ENCODE results near the gene RHNO1.

The RHNO1 gene

GRCh38 chr12:2877047-2877952, at the start of gene RHNO1, which contains the start of gene FOXM1:
TSS of gene RHNO1 (plus strand) at chr12:2877223. CDS start at chr12:2885367, 8,144 bp downstream.
TSS of gene FOXM1 (minus strand) at chr12:2877174. CDS start at chr12:2874478, 2,696 bp downstream.
- peak; percentile 87 for DNase-seq

GRCh38 chr12:2829275-2829674, 47.7 kb upstream of the RHNO1 start:
- DNase-seq, result no peak

GRCh38 chr12:2832550-2833127, 44.4 kb upstream of the RHNO1 start:
- DNase-seq, result no peak

GRCh38 chr12:2833327-2833726, 43.7 kb upstream of the RHNO1 start:
- no peak for DNase-seq

GRCh38 chr12:2833810-2834209, 43.2 kb upstream of the RHNO1 start:
- DNase-seq, result no peak

GRCh38 chr12:2834581-2835491, 42.2 kb upstream of the RHNO1 start, which contains the start of gene NRIP2:
TSS of gene NRIP2 (minus strand) at chr12:2835035. CDS start at chr12:2834983, 52 bp downstream.
- no peak for DNase-seq

- no peak for DNase-seq
Observed at GRCh38 chr12:2835691-2836403, 41.2 kb upstream of the RHNO1 start.

GRCh38 chr12:2836574-2836973, 40.4 kb upstream of the RHNO1 start:
- DNase-seq, result no peak

- peak; percentile 90 for DNase-seq
Observed at GRCh38 chr12:2841056-2841650, 35.9 kb upstream of the RHNO1 start.

- DNase-seq, result no peak
Observed at GRCh38 chr12:2842948-2843347, 34.1 kb upstream of the RHNO1 start.

GRCh38 chr12:2844786-2845185, 32.2 kb upstream of the RHNO1 start:
- DNase-seq, result no peak

GRCh38 chr12:2845280-2845679, 31.7 kb upstream of the RHNO1 start:
- DNase-seq, result no peak

GRCh38 chr12:2851931-2852330, 25.1 kb upstream of the RHNO1 start:
- no peak for DNase-seq

GRCh38 chr12:2853626-2854025, 23.4 kb upstream of the RHNO1 start:
- peak; percentile 68 for DNase-seq

- DNase-seq, result no peak
Observed at GRCh38 chr12:2854669-2855453, 22.2 kb upstream of the RHNO1 start.

GRCh38 chr12:2855546-2855945, 21.5 kb upstream of the RHNO1 start:
- no peak for DNase-seq

GRCh38 chr12:2856051-2856450, 21.0 kb upstream of the RHNO1 start:
- no peak for DNase-seq

GRCh38 chr12:2857021-2857431, 20.0 kb upstream of the RHNO1 start, which contains the start of gene TEX52:
TSS of gene TEX52 (minus strand) at chr12:2857039. CDS start at chr12:2857026, 13 bp downstream.
- no peak for DNase-seq

- DNase-seq, result no peak
Observed at GRCh38 chr12:2857576-2857975, 19.4 kb upstream of the RHNO1 start.

- peak; percentile 33 for DNase-seq
Observed at GRCh38 chr12:2858334-2858733, 18.7 kb upstream of the RHNO1 start.

- DNase-seq, result no peak
Observed at GRCh38 chr12:2858944-2859421, 18.0 kb upstream of the RHNO1 start.
